Esophagus (tissue), 2 donors: Measurements from ENCODE around the gene DNALI1. TPM values are rescaled to one million over a fixed set of nuclear protein-coding genes. Genes with fewer than 3 reads are reported as not detected.

Experiments
- H3K27ac ChIP-seq, 2 donors: one replicate each; pipeline ENCODE4 v1.5.1; 2013; ENCODE audit warnings: low read depth in 2 of 2, mild to moderate bottlenecking in 2 of 2, inconsistent platforms in 1 of 2, low read length in 1 of 2, moderate library complexity in 1 of 2
- H3K27me3 ChIP-seq, 2 donors: one replicate each; pipeline ENCODE4 v1.6.1; 2013; ENCODE audit warnings: low read length in 2 of 2, control low read depth in 1 of 2, mild to moderate bottlenecking in 1 of 2; ENCODE audit not compliant: insufficient read depth in 2 of 2, control insufficient read depth in 1 of 2
- H3K36me3 ChIP-seq, 2 donors: one replicate each; pipeline ENCODE4 v1.6.1; 2013; ENCODE audit warnings: low read length in 1 of 2; ENCODE audit not compliant: control insufficient read depth in 2 of 2, insufficient read depth in 2 of 2
- H3K4me1 ChIP-seq, 2 donors: one replicate each; pipeline ENCODE4 v1.6.1; 2013; ENCODE audit warnings: low read length in 1 of 2; ENCODE audit not compliant: control insufficient read depth in 2 of 2, insufficient read depth in 2 of 2
- H3K4me3 ChIP-seq, 2 donors: one replicate each; pipeline ENCODE4 v1.5.1; 2013; ENCODE audit warnings: low read length in 2 of 2, mild to moderate bottlenecking in 2 of 2, low read depth in 1 of 2, moderate library complexity in 1 of 2
- H3K9me3 ChIP-seq, 2 donors: one replicate each; pipeline ENCODE4 v1.6.1; 2013; ENCODE audit warnings: mild to moderate bottlenecking in 2 of 2, low read depth in 1 of 2, low read length in 1 of 2, moderate library complexity in 1 of 2; ENCODE audit not compliant: control insufficient read depth in 2 of 2, insufficient read depth in 1 of 2
- WGBS, 2 donors: extraction: QIAGEN DNeasy Blood & Tissue Kit; methylation state at CpG; one replicate each; pipeline ENCODE4 v1.1.7; 2013; 5-methylcytosine and 5-hydroxymethylcytosine counted together
- polyA plus RNA-seq, 2 donors: library from polyadenylated mRNA; stranded (reverse); fragments of 200-250 nt; gene quantifications; one replicate each; pipeline ENCODE4 v1.2.3, GENCODE V29; 2013
- donor health status: healthy with polysubstance abuse.
- donor health status: Bipolar disorder and iron deficiency.

Gene DNALI1
- polyA plus RNA-seq, 2 donors = 1.1 to 1.3 TPM

DNA sequence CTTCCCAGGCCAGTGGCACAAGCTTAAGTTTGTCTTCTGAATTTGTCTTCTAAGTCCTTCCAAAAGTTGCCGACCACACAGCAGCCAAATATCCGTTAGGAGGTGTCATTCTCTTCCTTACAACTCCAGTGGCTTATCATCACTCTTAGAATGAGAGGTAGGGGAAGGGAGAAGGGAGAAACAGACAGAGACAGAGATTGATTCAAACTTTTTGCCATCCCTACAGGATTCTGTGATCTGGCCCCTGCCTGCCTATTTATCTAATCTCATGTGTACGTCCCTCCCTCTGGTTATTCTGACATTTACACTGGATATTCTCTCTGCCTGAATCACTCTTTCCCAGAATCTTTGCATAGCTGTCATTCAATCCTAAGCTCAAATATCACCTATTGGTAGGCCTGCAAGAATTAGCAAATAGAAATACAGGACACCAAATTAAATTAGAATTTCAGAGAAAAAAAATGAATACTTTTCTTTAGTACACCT, 39.5 kb downstream of the DNALI1 start:
- Histone ChIP-seq H3K27ac (peak overlapping the region; percentile 35 to 97), H3K4me1 (peaks cover 4% of the 10 kb centered on the region in 2 donors), H3K4me3 (peak overlapping the region; percentile 85 to 94), H3K27me3 (no peaks in the 10 kb centered on the region), H3K9me3 (no peaks in the 10 kb centered on the region), H3K36me3 (peaks cover 3 to 6% of the 10 kb centered on the region in 2 donors)
- WGBS, 2 donors = 0 to 1% methylated on average over 3 of the region's 3 CpGs

DNA sequence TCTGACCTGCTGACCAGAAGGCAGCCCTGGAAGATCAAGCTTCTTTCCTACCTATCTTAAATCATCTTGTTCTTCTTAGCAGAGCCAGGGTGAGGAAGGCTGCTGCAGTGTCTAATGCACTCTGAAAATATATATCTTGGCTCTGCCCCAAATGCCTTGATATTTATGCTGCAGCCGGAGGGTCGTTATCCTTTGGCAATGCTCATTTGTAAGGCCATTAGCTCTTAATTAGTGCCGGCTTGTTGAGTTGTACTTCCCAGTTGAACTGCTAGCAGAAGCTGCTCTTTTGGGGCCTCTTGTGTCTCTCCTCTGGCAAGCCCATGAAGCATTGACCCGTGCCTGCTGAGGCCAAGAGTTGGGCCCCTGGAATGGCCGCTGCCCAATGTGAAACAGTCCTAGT, 43.2 kb downstream of the DNALI1 start:
- no peak overlapping the region for H3K27ac ChIP-seq
- no peaks in the 10 kb centered on the region for H3K27me3 ChIP-seq
- H3K9me3 ChIP-seq = no peaks in the 10 kb centered on the region
- H3K4me1 ChIP-seq = no peaks in the 10 kb centered on the region
- H3K36me3 ChIP-seq = no peaks in the 10 kb centered on the region
- 71 to 79% methylated on average over 5 of the region's 5 CpGs for WGBS, 2 donors
- no peak overlapping the region for H3K4me3 ChIP-seq

DNA sequence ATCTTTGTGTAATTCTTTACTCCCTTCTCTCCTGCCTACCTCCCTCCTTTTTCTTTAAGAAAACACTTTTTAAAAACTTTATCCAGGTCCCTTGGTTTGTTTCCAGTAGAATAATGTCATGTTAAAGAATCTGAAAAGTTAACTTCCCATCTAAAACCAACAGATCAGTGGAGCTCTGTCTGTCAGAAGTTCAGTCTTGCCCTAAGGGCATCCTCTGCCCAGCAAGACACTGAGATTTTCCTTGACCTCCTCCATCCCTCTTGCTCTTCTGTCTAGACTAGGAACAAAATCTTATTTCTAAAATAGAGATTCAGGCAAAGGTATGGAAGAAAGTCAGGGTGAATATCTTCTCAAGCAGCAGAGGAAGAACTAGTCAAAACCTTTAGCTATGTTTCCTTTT, 44.7 kb downstream of the DNALI1 start:
- no peaks in the 10 kb centered on the region for H3K27me3 ChIP-seq
- no peaks in the 10 kb centered on the region for H3K9me3 ChIP-seq
- no peaks in the 10 kb centered on the region for H3K36me3 ChIP-seq
- H3K4me3 ChIP-seq = no peak overlapping the region
- no peaks in the 10 kb centered on the region for H3K4me1 ChIP-seq
- H3K27ac ChIP-seq = no peak overlapping the region

DNA sequence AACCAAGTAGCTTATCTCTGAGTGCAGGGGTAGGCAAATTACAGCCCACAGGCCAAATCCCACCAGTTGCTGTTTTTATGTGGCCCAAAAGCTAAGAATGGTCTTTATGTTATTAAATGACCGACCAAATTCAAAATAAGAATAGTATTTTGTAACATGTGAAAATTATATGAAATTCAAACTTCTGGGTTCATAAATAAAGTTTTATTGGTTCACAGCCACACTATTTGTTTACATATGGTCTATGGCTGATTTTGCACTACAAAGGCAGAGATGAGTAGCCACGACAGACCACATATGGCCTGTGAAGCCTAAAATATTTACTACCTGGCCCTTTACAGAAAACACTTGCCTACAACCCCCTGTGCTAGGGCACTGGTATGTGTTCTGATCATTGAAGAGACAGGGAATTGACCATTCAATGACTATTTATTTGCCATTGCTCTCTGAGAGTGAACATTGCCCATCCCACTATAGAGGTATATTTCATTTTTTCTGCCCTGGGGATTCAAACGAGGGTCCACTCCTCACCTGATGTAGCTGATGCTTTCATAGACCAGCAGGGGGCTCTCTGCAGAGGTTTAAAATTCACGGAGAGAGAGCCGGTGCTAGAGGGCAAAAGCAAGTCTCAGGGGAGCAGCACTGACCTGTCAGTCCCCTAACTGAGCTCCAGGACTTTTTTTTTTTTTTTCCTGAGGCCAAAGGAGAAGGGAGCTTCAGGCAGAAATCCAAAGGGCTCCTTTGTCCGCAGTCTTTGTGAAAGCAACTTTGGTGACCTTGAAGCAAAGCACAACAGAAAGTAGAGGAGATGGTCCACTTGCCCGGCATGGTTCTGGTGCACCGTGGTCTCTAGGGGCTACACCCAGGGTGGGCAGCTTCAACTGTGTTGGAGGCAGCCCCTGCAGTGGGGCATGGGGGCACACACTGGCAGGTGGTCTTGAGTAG, 46.3 kb downstream of the DNALI1 start:
- H3K27ac ChIP-seq = no peak overlapping the region
- H3K4me3 ChIP-seq = no peak overlapping the region
- H3K36me3 ChIP-seq = no peaks in the 10 kb centered on the region
- no peaks in the 10 kb centered on the region for H3K27me3 ChIP-seq
- H3K4me1 ChIP-seq = no peaks in the 10 kb centered on the region
- H3K9me3 ChIP-seq = no peaks in the 10 kb centered on the region
- WGBS, 2 donors = 29 to 33% methylated on average over 8 of the region's 8 CpGs

DNA sequence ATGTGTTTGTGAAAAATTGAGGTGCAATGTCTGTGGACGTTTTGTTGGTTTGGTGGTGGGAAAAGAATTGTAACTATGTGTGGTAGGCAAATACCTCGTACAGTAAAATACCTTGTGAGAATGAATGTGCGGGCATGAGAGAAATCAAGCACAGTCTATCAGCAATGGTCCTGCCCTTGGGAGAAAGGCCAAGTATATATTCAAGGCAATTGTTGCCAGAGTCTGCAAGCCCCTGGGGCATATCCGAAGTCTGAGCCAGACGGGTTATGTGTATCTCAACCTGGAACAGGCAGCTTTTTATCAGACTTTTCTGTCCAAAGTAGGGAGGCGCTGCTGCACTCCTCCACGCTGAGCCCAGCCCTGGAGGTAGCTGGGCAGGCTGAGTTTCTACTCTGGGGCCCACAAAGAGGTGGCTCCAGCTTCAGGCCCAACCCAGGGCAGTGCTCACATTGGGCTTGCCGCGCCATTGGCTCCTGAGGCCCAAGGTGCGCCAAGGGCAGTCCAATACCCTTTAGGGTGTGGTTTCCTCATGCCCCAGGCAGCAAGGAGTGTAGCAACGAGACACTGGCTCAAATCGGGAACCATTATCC, 48.4 kb downstream of the DNALI1 start:
- WGBS, 2 donors = 56 to 63% methylated on average over 12 of the region's 12 CpGs
- Histone ChIP-seq H3K27ac (no peak overlapping the region), H3K36me3 (no peaks in the 10 kb centered on the region), H3K4me1 (no peaks in the 10 kb centered on the region), H3K9me3 (no peaks in the 10 kb centered on the region), H3K27me3 (no peaks in the 10 kb centered on the region), H3K4me3 (no peak overlapping the region)

DNA sequence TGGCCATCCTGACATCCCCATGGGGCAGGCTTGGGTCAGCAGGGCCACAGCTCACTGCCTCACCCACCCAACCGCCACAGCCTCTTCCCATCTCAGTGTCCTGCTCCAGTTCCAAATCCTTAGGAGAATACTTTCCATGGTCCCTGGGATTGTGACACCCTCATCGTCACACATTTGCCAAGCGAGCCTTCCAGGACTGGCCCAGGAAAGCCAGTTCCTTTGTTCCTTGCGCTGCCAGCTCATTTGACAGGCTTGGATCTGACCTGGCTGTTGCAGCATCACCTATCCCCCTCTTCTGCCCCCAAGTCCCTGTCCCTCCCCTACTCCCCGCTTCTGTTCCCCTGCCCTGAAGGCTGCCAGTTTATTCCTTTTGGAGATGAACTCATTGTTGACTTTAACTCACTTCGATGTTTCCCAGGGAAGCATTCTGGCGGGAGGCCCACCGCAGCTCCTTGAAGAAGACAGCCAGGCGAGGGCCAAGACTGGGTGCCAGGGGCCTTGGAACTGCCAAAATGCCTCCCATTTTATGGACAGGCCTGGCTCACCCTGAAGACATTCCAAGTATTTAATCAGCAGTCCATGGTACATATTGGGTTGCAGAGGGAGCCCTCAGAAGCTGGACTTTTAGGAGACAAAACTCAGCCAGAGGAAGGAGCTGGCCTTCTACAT, 49.2 kb downstream of the DNALI1 start:
- 61 to 71% methylated on average over 9 of the region's 9 CpGs for WGBS, 2 donors
- H3K27me3 ChIP-seq = no peaks in the 10 kb centered on the region
- H3K27ac ChIP-seq = no peak overlapping the region
- H3K4me3 ChIP-seq = no peak overlapping the region
- no peaks in the 10 kb centered on the region for H3K9me3 ChIP-seq
- H3K4me1 ChIP-seq = no peaks in the 10 kb centered on the region
- no peaks in the 10 kb centered on the region for H3K36me3 ChIP-seq

DNA sequence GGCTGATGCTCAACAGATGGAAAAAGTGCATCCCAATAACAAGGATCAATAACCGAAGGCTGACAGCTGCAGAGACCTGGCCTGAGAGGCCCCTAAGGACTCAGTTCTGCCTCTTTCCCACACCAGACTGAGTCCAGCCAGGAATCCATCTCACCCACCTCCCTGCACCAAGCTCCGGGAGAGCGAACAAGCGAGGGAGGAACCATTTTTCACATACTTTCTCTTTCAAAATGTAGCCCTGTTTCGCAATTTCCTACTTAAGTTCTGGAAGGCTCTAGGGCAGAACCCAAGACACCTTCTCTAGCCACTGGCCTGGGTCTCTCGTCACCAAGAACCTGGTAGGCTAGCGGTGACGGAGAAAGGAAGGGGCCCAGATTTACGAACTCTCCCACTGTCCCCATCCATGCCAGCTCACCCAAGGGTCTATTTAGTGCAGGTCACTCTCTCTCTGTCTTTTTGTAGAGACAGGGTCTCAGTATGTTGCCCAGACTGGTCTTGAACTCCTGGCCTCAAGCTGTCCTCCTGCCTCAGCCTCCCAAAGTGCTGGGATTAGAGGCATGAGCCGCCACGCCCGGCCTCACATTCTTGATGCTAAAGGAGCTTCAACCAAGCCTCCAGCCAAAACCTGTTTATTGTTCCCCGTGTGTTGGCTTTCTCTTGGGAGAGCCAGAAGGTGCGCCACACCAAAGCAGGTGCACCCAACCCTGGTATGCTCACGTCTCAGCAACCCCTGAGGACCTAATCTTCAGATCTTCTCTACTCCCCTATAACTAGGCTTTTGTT, 49.9 kb downstream of the DNALI1 start:
- Histone ChIP-seq H3K27me3 (no peaks in the 10 kb centered on the region), H3K27ac (no peak overlapping the region), H3K4me3 (no peak overlapping the region), H3K9me3 (no peaks in the 10 kb centered on the region), H3K36me3 (no peaks in the 10 kb centered on the region), H3K4me1 (no peaks in the 10 kb centered on the region)
- 74 to 75% methylated on average over 15 of the region's 15 CpGs for WGBS, 2 donors

DNA sequence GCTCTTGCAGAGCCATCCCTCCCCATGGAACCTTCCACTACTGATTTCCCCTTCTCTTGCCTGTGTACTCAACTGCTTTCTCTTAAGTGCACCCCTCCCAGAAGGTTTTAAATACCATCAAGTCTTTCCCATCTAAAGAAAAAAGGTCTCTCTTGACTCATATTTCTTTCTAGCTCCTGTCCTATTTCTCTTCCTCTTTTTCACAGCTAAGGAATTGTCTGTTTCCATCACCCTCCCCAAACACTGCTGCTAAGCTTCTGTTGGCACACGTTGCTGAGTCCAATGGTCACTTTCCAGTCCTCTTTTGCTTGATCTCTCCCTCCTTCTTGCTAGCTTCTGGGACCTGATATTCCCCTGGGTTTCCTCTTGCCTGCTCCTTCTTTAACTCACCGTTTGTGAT, 52.3 kb downstream of the DNALI1 start:
- Histone ChIP-seq H3K36me3 (no peaks in the 10 kb centered on the region), H3K27ac (no peak overlapping the region), H3K9me3 (no peaks in the 10 kb centered on the region), H3K4me3 (no peak overlapping the region), H3K27me3 (peaks cover 0 to 5% of the 10 kb centered on the region in 2 donors), H3K4me1 (no peaks in the 10 kb centered on the region)
- WGBS, 2 donors = 32 to 44% methylated on average over 2 of the region's 2 CpGs

DNA sequence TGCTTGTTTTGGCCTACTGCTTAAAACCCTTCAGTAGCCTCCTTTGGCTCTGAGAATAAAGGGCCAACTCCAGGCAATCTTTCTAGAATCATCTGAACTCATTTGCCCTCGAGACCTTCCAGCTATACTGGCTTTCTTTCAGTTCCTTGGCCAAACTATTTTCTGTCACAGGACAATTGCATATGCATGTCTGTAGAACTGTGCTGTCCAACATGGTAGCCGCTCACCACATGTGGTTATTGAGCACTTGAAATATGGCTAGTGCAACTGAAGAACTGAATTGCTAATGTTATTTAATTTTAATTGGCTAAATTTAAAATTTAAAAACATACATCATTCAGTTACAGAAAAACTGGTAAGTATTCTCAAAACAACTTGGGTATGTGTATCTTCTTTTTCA, 53.3 kb downstream of the DNALI1 start:
- H3K4me1 ChIP-seq = no peaks in the 10 kb centered on the region
- H3K27me3 ChIP-seq = peaks cover 0 to 5% of the 10 kb centered on the region in 2 donors
- H3K27ac ChIP-seq = no peak overlapping the region
- no peaks in the 10 kb centered on the region for H3K36me3 ChIP-seq
- 58 to 66% methylated on average over 2 of the region's 2 CpGs for WGBS, 2 donors
- H3K9me3 ChIP-seq = no peaks in the 10 kb centered on the region
- no peak overlapping the region for H3K4me3 ChIP-seq
